SJCRH30 (cell line): ENCODE results near the gene MCTP2. TPM values are rescaled to one million over a fixed set of nuclear protein-coding genes. Genes with fewer than 3 reads are reported as not detected.

ENCODE experiments used
- DNase-seq, 2 experiments: peaks; one replicate each; pipeline ENCODE4 v3.0.0-alpha.2; 2015 to 2020
- H3K27ac ChIP-seq: fragments of 250-450 bp; sonication (Bioruptor Pico); 2 replicates; pipeline ENCODE4 v1.5.1; 2020; ENCODE audit warnings: mild to moderate bottlenecking, moderate library complexity
- H3K27me3 ChIP-seq: fragments of 250-450 bp; sonication (Bioruptor Pico); 2 replicates; pipeline ENCODE4 v1.5.1; 2020; ENCODE audit warnings: mild to moderate bottlenecking, moderate library complexity
- H3K36me3 ChIP-seq: fragments of 250-450 bp; sonication (Bioruptor Pico); 2 replicates; pipeline ENCODE4 v1.5.1; 2020; ENCODE audit warnings: mild to moderate bottlenecking, moderate library complexity
- H3K4me1 ChIP-seq: fragments of 250-450 bp; sonication (Bioruptor Pico); 2 replicates; pipeline ENCODE4 v1.5.1; 2020; ENCODE audit warnings: mild to moderate bottlenecking, moderate library complexity
- H3K4me3 ChIP-seq: fragments of 250-450 bp; sonication (Bioruptor Pico); 2 replicates; pipeline ENCODE4 v1.5.1; 2020; ENCODE audit warnings: mild to moderate bottlenecking, moderate library complexity
- H3K9me3 ChIP-seq: fragments of 250-450 bp; sonication (Bioruptor Pico); replicated peaks from 2 replicates; pipeline ENCODE4 v1.5.1; 2020; ENCODE audit warnings: mild to moderate bottlenecking, moderate library complexity
- total RNA-seq: library from RNA; depleted of rRNA; stranded (reverse); fragments of >200 nt; shearing (Covaris generic); gene quantifications from 2 replicates; pipeline ENCODE4 v1.2.3, GENCODE V29; 2014

The MCTP2 gene
- total RNA-seq, 1 experiment from 2014 or later = 0.38 TPM

DNA sequence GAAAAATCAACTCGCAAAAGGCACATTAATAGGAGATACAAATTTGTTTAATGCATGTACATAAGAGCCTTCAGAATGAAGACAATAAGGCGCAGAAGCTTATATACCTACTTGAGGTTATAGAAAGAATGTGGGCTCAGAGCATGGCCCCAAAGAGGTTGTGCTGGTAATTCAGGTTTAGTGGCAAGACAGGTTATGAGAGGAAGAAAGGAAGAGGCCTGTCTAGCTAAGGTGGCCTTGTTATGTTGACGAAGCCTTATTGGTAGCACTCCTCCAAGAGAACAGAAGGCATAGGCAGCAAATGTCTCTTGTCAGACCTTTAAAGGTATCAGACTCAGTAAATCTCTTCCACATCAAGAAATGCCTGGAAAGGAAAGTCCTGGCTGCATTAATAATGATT, 290.8 kb downstream of the MCTP2 start:
- Histone ChIP-seq H3K27ac (no peak overlapping the region), H3K4me1 (peaks cover 11% of the 10 kb centered on the region), H3K36me3 (no peaks in the 10 kb centered on the region), H3K27me3 (no peaks in the 10 kb centered on the region), H3K9me3 (no peaks in the 10 kb centered on the region), H3K4me3 (no peak overlapping the region)
- no peak for DNase-seq

DNA sequence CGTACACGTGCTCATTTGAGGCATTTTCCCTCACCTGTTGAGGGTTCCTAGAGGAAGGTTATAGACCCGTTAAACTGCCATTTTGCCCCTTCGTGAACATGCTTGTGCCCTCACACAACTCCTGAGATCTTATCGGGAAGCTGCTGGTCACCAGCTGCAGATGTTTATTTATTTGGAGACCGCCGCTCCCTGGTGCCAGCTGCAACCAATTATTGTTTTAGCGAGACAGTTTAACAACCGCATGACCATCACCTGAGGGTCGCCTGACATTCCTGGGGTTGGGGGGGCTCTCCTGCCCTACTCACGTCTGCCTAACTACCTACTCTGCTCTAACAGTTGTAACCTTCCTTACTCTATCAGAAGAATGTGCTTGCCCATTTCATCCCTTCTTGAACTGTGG, 292.5 kb downstream of the MCTP2 start:
- no peaks in the 10 kb centered on the region for H3K9me3 ChIP-seq
- DNase-seq = peak; percentile 26 to 44

DNA sequence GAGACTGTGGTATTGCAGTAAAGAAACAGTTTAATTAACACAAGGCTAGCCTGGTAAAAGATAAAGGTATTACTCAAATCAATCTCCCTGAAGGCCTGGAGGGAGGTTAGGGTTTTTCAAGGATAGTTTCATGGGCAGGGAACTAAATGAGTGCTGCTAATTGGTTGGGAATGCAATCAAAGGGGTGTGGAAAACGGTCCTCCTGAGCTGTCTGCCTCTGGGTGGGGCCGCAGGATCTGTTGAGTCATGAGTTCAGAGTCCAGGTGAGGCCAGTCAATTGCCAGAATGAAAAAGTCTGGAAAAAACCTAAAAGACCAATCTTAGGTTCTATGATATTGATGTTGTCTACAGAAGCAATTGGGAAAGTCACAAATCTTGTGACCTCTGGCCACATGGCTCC, 293.2 kb downstream of the MCTP2 start:
- DNase-seq = no peak
- peaks cover 11% of the 10 kb centered on the region for H3K4me1 ChIP-seq
- H3K27ac ChIP-seq = no peak overlapping the region
- no peaks in the 10 kb centered on the region for H3K9me3 ChIP-seq
- no peaks in the 10 kb centered on the region for H3K27me3 ChIP-seq
- no peak overlapping the region for H3K4me3 ChIP-seq
- no peaks in the 10 kb centered on the region for H3K36me3 ChIP-seq

More for the DNA sequence above, 292.5 kb downstream of the MCTP2 start:
- Histone ChIP-seq H3K4me3 (no peak overlapping the region), H3K4me1 (peaks cover 11% of the 10 kb centered on the region), H3K27me3 (no peaks in the 10 kb centered on the region), H3K36me3 (no peaks in the 10 kb centered on the region), H3K27ac (no peak overlapping the region)

DNA sequence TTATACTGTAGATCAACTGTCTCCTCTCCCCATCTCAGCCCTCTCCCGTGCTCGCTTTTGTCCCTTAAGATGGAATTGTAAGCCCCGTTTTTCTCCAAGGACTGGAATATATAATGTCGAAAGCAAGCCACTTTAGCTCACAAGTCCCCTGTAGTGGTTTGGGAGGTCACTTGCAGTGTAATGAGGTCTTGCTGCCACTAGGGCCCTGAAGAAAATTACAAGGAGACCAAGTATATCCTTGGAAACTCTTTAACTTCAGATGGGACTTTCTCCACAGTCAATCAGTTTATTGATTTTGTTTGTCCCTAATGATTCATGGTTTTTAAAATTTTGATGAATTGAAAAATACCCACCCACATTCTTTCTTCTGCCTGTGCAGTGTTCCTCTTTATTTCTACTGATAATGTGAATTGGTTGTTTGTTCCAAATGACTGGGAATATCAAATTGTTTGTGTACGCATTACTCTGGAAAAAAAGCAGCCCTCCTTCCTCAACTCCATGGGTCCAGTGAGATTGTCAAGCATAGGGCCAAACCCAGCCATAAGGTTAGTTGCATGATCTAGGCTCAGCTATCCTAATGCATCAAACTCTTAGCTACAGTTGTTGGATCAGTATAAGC, 294.8 kb downstream of the MCTP2 start:
- H3K27me3 ChIP-seq = no peaks in the 10 kb centered on the region
- no peak overlapping the region for H3K4me3 ChIP-seq
- no peaks in the 10 kb centered on the region for H3K9me3 ChIP-seq
- no peak overlapping the region for H3K27ac ChIP-seq
- H3K4me1 ChIP-seq = peaks cover 11% of the 10 kb centered on the region
- peak in 1 of 2 experiments; percentile 16 for DNase-seq
- no peaks in the 10 kb centered on the region for H3K36me3 ChIP-seq

DNA sequence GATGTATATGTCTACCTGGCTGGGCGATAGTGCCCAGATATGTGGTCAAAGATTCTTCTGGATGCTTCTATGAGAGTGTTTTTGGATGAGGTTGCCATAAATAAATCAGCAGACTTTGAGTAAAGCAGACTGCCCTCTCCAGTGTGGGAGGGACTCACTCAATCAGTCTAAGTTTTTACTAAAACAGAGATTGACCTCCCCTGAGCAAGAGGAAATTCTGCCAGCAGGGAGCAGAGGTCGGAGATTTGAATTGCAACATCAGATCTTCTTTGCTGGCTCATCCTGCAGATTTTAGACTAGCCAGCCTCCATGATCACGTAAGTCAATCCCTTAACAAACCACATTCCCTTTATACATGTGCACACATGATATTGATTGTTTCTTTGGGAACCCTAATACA, 300.9 kb downstream of the MCTP2 start:
- H3K36me3 ChIP-seq = no peaks in the 10 kb centered on the region
- no peak for DNase-seq
- no peak overlapping the region for H3K27ac ChIP-seq
- H3K4me1 ChIP-seq = no peaks in the 10 kb centered on the region
- H3K27me3 ChIP-seq = no peaks in the 10 kb centered on the region
- H3K4me3 ChIP-seq = no peak overlapping the region
- H3K9me3 ChIP-seq = no peaks in the 10 kb centered on the region
